HG02610 (cell line): ENCODE data around the gene LGALS7.

Source experiments
- ATAC-seq: cut with Tn5 transposase; IDR thresholded peaks from one replicate; pipeline ENCODE4 v1.9.1; 2021; ENCODE audit warnings: mild to moderate bottlenecking, moderate library complexity; ENCODE audit not compliant: unreplicated experiment

LGALS7 gene

DNA sequence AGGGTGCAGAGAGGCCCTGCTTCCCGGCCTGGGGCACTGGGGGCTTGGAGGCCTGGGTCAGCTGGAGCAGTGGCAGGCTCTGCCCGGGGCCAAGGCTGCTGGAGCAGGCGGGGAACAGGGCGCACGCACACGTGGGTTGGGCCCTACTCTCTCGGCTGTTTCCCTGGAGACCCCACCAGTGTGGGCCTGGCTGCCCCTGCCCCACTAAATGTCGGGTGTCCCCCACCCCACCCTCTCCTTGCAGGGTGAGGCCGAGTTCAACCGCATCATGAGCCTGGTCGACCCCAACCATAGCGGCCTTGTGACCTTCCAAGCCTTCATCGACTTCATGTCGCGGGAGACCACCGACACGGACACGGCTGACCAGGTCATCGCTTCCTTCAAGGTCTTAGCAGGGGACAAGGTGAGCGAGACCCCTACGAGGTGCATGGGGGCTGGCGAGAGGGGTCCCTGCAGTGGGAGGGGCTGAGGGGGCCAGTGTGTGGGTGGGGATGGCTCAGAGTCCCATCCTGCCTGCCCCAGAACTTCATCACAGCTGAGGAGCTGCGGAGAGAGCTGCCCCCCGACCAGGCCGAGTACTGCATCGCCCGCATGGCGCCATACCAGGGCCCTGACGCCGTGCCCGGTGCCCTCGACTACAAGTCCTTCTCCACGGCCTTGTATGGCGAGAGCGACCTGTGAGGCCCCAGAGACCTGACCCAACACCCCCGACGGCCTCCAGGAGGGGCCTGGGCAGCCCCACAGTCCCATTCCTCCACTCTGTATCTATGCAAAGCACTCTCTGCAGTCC lies 44.4 kb downstream of the LGALS7 start:
- ATAC-seq = no peak

DNA sequence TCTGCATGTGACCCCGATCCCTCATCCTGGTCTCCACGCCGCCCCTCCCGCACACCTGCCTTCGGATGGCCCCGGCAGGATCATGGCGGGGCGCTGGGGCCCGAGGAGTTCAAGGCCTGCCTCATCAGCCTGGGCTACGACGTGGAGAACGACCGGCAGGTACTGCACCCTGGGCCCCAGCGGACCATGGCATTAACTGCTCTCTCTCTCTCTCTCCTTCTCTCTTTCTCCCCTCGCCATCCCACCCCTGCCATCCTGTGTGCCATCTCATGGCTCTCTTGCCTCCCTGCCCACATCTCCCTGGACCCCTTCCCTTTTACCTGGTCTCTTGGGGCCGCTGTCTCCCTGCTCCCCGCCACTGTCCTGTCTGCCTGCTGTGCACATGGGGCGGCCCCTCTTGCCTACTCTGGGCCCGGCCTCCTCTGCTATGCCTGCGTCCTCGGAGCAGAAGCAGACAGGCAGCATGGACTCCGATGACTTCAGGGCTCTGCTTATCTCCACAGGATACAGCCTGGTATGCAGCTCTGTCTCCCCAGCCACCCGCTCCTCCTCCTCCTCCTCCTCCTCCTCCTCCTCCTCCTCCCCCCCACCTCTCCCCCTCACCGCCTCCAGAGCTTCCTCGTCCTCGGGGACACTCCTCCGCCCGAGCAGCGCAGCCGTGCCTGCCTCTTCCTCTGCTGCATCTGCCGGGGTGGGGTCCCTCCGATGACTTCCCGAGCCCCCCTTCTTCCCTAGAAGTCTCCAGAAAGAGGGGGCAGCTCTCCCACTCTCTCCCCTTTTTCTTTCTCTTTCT lies 45.3 kb downstream of the LGALS7 start:
- ATAC-seq = no peak

DNA sequence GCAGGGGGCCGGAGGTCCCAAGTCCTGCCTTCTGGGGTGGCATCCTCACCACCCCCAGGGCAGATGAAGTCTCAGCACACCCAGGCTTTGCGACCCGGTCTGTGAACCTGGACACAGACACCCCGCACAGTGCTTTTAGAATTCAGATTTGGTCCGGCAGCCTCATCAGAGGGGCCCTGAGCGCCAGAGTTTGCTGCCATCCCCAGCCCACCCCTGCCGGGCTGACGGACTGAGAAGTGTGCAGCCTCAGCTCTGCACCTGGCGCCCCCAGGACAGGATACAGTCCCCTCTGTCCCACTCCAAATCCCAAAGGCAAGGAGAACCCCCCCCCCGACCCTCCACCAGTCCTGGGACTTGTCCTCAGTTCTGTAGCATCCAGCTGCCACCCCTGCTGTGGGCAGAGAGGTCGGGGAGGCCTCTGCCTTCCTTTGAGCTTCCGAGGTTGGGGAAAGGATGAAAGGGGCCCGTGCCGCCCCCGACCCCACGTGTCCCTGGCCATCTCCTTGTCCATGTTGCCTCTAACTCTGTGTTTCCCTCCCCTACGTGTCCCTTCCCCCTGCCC lies 45.9 kb downstream of the LGALS7 start:
- ATAC-seq = no peak

DNA sequence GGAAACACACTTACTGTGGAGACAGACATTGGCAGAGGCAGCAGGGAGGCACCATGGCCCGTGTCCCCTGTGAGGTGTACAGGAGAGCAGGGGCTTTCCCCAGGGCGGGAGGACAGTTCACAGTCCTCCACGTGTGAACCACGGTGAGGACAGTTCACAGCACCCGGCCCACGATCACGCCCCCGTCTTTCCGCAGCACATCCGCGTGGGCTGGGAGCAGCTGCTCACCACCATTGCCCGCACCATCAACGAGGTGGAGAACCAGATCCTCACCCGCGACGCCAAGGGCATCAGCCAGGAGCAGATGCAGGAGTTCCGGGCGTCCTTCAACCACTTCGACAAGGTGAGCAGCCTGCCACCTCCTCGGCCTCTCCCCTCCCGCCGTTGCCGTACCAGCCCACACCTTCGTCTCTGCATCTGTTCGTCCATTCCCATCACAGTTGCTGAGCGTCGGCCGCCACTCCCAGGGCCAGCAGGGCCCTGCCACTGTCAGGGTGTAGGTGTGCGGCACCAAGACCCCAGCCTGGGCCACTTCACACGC lies 46.5 kb downstream of the LGALS7 start:
- ATAC-seq = no peak

DNA sequence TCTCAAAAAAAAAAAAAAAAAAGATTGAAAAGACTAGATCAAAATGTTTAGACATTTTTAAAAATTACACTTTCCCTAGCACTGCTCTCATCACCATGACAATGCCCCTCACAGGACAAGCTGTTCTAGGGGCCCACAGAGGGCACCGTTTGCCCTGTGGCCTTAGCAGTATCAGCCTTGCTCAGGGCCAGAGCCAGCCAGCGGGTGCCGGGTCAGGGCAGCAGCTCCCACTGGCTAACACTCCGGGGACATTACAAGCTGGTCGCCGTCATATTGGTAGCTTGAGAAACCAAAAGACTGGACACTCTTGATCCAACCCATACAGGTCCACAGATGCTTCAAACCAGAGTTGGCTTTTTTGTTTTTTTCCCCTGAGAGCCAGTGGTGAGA lies 47.0 kb downstream of the LGALS7 start:
- no peak for ATAC-seq

DNA sequence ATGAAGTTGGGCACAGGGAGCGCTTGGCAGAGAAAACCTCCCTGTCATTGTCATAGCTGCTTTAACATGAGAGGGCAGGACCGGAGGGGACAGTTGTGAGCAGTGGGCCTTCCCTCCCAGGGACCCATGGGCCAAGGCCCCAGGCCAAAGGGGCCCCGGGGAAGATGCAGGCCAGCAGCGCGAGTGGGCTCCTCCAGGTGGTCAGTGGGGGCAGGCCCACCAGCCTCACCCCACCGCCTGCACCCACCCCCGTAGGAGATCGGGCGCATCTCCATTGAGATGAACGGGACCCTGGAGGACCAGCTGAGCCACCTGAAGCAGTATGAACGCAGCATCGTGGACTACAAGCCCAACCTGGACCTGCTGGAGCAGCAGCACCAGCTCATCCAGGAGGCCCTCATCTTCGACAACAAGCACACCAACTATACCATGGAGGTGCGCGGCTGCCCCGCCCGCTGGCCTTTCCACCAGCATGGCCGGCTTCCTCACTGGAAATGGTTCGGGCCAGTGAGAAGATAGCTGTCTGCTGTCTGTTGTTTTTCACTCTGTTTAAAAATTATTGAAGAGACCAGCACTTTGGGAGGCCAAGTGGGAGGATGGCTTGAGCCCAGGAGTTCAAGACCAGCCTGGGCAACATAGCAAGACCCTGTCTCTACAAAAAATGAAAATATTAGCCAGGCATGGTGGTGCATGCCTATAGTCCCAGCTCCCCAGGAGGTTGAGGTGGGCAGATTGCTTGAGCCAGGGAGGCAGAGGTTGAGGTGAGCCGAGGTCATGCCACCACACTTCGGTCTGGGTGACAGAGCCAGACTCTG lies 47.6 kb downstream of the LGALS7 start:
- ATAC-seq = no peak

DNA sequence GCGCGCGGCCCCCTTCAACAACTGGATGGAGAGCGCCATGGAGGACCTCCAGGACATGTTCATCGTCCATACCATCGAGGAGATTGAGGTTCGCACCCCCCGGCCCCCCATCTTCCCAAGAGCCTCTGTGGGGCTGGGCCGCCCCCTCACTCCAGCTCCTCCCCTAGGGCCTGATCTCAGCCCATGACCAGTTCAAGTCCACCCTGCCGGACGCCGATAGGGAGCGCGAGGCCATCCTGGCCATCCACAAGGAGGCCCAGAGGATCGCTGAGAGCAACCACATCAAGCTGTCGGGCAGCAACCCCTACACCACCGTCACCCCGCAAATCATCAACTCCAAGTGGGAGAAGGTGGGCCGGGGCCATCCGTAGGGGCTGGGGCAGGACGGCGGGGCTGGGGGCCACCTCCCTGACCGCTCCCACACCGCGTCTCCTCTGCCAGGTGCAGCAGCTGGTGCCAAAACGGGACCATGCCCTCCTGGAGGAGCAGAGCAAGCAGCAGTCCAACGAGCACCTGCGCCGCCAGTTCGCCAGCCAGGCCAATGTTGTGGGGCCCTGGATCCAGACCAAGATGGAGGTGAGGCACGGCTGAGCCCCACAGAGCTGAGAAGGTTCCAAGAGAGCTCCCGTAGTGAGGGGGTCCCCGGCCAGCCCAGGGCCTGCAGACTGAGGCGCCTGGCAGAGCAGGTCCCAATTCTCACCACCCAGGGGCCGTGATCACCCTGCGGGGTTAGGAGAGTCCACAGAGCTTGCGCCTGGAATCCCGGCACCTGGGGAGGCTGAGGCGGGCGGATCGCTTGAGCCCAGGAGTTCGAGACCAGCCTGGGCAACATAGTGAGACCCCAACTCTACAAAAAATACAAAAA lies 49.1 kb downstream of the LGALS7 start:
- no peak for ATAC-seq

DNA sequence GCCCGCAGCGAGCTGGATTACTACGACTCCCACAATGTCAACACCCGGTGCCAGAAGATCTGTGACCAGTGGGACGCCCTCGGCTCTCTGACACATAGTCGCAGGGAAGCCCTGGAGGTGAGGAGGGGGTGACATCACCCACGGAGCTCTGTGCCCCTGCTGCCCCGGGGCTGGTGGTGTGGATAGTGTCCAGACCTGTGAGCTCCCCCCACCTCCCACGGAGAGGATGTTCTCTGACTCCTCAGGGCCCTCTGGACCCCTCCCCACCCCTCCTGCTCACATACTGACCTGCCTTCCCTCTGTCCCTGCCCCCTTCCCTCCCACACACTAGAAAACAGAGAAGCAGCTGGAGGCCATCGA lies 49.7 kb downstream of the LGALS7 start:
- ATAC-seq = no peak

DNA sequence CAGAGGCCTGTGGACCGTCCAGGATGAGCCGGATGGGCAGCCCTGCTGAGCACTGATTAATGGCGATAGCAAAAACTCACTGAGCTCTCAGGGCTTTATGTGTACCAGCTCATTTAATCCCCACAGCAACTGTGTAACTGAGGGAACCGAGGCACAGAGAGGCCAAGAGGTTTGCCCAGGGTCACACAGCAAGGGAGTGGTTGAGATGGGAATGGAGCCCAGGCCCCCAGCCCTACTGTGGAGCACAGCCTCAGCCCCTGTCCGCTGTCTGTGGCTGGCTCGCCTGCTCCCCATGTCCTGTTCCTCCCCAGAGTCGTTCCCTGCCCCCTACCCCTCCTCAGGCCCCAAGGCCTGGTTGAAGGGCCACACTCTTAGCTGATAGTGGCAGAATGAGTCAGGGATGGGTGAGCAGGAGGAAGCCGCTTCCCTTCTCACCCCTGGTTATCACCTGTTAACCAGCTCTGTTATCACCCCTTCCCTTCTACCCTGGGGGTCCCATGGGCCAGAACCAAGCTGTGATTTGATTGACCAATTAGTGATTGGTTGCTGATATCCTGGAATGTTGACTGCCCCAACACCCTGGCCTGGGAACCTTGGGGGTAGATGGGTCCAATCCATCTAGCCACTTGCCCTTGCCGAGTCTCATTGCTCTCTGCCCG lies 50.2 kb downstream of the LGALS7 start:
- ATAC-seq = no peak

DNA sequence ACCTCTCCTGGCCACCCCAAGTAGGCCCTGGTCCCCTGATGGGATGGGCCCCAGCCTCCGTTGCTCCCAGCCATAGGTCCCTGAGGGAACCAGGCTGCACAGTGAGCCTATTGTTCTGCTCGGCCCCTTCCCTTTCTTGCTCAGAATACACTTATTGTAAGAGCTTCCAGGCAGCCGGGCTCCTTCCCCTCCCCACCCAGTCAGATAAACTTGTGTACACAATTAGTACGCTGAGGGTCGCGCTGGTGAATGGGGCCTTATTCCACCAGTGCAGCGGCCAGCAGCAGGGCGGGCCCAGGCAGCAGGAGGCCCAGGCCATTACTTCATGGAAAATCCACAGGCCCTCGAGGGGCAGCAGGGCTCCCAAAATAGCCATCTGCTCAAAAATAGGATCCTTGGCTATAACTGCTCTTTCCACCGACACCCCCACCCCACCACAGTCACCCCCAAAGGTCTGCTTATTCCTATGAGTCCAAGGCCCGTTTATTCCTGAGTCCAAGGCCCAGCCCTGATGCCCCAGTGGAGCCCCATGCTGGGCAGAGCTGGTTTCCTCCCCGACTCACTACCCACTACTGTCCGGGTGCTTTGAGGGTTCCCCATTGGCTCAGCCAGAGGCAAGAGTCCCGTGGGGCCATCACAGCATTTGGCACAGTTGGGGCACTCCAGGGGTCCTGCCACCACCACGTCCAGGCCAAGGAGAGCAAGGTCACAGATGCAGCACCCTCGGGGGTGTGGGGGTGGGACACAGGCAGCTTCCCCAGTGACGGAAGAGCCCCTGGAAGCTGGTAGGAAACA lies 51.1 kb downstream of the LGALS7 start:
- ATAC-seq = no peak

DNA sequence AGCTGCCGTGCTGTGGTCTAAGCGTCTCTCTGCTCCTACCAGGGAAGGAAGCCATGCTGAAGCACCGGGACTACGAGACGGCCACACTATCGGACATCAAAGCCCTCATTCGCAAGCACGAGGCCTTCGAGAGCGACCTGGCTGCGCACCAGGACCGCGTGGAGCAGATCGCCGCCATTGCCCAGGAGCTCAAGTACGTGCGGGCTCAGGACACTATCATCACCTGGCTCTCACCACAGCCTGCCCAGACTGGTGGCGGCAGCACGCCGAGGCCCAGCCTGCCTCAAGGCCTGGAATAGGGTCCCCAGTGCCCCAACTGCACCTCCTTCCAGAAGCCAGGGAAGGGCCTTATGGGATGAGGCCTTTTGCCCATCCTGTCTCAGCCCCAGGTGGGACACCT lies 51.8 kb downstream of the LGALS7 start:
- no peak for ATAC-seq
